OCI-M1 (cell line): ENCODE results near the gene ART5.

Experiments used
- DNase-seq: peaks from one replicate; lab custom pipeline; 2025; lab: John Stamatoyannopoulos, UW

Gene ART5, protein sequence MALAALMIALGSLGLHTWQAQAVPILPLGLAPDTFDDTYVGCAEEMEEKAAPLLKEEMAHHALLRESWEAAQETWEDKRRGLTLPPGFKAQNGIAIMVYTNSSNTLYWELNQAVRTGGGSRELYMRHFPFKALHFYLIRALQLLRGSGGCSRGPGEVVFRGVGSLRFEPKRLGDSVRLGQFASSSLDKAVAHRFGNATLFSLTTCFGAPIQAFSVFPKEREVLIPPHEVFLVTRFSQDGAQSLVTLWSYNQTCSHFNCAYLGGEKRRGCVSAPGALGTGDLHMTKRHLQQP

DNA sequence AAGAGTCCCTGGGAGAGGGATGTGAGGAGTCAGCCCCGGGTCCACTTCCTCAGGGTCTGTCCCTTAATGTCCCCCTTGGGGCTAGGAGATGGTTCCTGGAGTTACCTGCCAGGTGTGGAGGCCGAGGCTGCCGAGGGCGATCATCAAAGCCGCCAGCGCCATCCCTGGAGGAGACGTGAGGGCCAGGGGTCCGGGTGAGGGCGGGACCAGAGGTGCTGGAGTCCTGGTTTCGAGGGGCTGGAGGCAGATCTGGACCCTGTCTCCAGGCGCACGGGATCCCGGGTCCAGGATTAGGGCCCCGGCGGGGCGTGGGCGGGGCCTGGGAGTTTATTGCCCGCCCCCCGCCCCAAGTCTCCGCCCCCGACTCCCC lies at the start of gene ART5:
Gene ART5 (minus strand): TSS at position 292 of the 370 bp plus-strand sequence. CDS start 130 bp downstream, at position 162.
- DNase-seq: no peak

DNA sequence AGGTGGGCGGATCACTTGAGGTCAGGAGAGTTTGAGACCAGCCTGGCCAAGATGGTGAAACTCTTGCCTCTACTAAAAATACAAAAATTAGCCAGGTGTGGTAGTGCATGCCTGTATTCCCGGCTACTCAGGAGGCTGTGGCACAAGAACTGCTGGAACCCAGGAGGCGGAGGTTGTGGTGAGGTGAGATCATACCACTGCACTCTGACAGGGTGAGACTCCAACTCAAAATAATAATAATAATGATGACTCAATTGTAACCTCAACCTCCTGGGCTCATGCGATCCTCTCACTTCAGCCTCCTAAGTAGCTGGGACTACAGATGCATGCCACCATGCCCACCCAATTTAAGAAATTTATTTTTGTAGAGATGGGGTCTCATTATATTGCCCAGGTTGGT lies 45.0 kb upstream of the ART5 start:
- no peak for DNase-seq

DNA sequence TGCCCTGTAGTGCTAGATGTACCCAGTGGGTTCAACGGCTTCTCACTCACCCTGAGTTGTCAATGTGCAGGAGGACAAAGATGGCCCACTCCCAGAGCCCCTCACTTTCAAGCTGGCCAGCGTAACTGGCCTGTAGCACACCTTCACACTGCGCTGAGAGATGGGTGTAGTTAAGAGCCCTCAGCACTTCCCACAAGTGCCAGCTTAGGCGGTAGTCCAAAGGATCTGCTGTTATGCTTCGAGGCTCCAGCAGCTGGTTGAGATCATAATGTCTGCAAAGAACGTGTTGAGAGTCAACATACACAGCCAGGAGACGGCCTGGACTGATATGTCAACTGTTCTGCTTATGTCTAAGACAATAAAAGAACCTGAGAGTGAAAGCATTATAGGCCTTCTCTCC lies 44.1 kb upstream of the ART5 start:
- DNase-seq: no peak

DNA sequence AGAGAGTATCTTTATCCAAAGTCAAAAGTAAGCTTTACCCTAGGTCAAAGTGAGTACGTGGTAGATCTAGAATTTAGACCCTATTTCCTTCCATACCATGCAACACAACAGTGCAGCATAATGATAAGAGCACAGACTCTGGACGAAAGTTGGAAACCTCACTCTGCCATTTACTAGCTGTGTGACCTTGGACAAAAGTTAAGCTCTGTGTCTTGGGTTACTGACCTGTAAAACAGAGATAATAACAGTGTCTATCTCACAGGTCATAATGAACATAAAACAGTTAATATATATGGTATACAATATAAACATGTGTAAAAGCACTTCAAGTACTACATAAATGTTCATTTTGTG lies 43.0 kb upstream of the ART5 start:
- peak; percentile 20 for DNase-seq

DNA sequence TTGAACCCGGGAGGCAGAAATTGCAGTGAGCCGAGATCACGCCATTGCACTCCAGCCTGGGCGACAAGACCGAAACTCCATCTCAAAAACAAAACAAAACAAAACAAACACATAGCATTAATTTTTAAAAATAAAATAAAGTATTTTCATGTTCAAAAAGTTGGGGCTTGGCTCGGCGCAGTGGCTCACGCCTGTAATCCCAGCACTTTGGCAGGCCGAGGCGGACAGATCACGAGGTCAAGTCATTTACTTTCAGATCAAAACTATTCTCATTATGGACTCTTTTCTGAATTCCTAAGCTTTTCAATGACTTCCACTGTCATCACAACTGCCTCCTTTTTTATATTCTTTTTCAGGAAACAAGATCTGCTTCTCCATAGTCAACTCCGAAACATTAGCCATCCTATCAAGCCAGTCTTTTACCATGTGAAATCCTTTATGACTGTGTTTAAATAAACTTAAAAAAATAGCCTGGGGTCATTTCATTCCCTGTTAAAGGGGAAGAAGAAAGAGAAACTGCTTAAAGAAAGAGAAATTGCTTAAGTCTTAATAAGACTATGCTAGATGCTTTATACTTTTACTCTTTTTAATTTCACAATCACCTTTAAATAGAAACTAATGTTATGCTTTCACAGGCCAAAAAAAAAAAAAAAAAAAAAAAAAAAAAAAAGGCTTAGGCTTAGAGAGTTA lies 42.5 kb upstream of the ART5 start:
- no peak for DNase-seq

DNA sequence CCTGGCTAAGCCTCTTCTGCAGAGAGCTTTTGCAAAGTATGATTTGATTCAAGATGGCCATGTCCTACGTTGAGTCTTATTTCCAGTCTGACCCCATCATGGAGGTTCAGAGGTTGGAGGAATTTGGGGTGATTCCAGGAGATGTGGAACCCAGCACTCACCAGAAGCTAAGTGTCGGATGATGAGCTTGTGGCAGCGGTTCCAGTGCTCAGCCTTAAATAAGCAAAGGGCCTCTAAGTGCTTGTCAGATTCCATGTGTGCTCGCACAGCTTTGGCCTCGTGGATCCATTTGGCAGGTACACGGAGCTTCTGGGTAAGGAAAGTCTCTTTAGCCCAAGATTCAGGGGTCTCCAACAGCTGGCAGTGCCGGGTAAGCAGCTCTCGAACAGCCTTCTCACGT lies 41.2 kb upstream of the ART5 start:
- no peak for DNase-seq

DNA sequence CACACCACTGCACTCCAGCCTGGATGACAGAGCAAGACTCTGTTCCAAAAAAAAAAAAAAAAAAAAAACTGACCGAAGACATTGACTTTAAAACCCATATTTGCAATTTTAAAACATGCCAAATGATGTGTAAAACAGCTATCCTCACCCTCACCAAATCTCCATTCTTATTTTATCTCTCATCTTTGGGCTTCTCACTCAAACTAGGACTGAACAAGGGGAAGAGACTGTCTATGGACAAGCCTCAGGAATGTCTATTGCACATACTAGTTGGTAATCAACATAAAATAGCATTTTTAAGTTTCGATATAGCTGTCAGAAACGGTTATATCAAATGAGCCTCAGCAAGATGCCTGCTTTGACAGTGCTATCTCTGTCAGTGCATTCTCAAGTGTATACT lies 37.3 kb upstream of the ART5 start:
- DNase-seq: no peak

DNA sequence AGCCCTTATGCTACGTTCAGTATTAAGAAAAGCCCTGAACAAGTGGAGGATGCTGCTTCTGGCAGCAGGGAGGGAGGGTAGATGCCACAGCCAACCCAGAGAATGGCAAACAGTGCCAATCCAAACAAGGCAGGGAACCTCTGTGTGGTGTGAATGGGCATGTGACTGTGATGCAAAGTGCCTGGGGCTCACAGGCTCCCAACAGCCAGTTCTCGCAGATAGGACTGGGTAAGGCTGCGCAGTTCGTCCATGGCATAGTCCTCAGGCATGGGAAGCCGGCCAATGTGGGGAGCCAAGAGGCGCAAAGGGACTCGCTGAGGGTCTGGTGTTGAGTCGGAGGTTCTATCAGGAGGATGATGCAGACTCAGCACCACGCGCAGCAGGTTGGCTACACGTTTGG lies 34.2 kb upstream of the ART5 start:
- DNase-seq: no peak

DNA sequence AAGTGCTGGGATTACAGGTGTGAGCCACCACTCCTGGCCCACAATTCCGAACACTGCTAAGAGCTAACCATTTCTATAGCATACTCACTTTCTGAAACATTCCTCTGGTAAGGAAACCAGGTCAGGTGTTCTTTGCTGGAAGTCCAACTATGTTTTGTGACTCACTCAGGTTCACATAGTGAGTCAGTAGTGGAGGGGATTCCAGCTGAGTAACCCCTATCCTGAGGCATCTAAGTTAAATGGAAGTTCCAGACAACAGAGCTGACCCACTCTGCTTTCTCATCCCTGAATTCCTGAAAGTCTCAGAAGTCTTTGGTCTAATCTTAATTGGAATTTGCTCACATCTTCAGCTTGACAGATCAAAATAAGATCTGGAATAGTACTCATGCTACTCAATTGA lies 32.4 kb upstream of the ART5 start:
- DNase-seq: no peak

DNA sequence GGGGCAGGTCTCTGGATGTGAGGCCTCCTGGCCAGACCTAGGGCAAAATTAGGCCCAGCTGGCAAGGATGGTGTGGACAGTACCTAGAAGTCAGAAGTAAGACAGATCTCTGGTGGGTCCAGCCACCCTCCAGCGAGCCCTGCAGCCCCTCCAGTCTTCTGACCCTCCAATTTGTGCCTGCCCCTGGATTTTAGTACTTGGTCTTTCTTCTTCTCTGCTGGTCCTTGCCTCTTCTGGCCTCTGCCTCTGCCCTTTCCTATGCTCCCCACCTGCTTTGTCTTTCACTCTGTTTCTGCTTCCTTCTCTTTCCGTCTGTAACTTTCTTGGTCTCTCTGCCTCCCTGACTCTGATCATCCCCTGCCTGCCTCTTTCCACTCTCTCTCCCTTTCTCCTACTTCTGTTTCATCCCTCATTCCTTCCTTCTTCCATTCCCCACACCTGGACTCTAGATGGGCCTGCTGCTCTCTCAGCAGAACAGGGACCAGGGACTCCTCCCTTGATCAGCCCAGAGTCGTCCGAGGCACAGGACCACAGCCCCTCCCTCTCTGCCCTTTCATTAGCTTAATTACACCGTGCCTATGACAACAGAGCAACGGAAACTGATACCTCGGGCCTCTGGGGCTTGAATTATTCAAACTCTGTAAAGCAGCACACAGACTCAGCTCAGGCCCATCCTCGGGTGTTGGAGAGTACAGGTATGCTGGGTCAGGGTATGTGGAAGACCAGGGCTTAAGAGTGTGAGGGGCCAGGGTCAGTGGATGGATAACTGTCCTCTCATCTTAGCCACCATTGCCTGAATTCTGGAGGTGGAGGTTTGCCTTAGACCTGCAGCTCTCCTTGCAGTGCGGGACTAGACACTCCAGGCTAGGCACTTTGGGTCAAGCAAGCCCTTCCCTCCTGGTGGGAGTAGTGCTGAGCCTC lies 29.8 kb upstream of the ART5 start, which contains the start of gene CHRNA10:
Gene CHRNA10 (minus strand): TSS at position 51 of the 921 bp plus-strand sequence. CDS start 72 bp downstream, outside the sequence.
- no peak for DNase-seq

DNA sequence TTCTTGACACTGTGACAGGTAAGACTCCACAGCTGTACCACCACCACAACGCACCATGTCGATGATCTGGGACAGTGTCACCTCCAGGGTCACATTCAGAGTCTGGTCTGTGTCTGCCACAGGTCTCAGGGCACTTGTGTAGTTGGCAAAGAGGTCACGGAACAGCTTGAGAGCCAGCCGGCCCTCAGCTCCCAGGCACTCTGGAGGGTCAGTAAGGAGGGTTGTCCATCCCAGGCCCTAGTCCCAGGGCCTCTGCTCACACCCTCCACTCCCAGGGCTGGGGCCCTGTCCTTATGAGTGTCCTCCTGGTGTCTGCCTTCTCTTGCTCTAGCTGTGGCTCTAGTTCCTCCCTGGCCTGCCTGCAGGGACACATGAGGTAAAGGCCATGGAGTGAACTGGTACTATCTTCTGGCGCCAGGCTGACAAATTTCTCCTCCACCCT lies 28.0 kb upstream of the ART5 start:
- DNase-seq: no peak

DNA sequence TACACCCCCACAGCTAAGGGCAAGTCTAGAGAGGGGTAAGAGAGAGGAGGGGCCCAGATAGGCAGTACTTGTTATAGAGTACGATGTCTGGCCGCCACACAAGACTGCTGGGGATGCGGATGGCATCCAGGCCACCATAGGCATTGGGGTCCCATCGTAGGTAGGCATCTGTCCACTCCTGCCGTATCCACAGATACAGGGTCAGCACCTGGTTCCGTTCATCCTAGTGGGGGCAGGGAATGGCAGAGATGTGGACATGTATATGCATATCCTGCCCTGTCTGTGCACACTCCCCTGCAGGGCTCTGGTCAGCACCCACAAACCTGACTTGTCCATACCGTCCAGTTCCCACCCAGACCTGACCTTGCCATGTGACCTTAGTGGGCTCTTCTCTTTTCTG lies 27.3 kb upstream of the ART5 start:
- DNase-seq: no peak

DNA sequence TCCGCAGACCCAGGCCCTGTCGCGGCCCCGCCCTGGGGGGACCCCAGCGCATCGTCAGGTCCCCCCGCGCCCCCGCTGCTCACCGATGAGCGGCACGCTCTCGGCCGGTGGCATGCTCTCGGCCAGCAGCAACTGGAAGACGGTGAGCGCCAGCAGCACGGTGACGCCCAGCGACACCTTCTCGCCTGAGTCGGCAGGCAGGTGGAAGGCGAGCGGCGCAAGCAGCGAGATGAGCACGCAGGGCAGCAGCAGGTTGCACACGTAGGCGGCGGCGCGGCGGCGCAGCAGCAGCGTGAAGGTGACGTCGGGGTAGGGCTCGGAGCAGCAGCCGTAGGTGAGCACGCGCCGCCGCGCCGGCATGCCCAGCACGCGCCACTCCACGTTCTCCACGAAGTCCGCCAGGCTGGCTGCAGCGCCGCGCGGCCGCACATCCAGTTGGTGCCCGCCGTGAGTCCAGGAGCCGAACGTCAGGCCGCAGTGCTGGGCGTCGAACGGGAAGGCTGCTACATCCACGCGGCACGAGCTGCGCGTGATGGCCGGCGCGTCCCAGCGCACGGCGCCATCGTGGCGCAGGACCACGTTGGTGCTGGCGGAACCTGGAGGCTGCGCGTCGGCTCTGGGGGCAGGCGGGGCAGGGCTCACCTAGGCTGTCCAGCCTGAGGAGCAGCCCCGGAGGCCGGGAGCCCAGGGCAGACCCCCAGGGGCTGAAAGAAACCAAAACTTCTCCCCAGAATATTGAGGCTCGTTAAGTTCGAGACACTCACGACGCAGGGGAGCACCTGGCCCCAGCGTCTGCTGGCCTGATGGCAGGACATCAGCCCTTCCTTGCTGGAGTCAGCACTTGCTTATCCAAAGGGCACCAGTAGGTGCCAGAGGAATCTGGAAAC lies 25.6 kb upstream of the ART5 start:
- DNase-seq: no peak

DNA sequence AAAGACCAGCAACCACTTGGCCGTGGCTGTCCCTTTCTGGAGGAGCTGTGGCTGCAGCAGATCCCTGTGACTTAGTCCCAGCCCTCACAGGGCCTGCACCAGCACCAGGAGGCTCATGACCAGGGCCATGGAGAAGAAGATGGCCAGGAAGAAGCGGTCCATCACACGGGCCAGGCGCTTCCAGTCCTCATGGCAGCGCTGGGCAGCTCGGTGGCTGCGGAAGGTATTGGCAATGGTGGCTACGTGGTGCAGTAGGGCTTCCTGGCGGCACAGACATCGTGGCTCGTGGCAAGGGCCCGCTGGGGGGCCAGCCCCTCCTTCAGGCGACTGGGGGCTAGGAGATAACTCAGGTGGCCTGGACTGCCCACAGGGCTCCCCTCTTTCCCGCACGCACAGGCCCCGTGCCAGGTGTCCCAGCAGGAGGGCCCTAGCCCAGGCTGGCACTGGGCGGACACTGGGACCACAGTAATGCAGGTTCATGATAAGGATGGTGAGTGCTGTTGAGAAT lies 24.3 kb upstream of the ART5 start:
- DNase-seq: no peak

DNA sequence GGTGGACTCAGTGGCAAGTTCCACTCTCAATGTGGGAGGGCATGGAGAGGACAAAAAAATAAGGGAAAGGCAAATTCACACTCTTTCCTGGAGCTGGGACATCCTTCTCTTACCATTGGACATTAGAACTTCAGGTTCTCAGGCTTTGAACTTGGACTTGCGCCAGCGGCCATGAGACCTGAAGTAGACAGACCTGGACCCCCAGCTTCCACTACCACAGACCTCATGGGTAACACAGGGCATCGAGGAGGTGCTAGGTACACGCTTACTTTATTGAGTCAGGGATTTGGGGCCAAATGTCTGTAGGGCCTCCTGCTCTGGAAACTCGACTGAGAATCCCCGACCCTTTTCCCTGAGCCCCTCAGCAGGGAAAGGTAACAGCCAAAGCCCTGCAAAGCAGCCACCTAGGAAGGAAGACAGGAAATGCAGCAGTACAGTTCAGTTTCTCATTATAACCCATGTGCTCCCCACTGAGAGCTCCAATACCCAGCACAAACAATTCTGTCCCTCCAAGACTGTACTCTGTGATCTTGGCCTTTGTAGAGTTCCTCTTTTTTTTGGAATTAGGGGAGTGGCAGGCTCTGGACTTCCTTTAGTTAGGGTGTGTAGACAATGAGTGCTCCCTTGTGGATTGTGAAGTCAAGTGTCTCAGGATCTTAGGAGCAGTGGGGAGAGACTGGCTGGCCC lies 23.7 kb upstream of the ART5 start:
- DNase-seq: peak; percentile 31

DNA sequence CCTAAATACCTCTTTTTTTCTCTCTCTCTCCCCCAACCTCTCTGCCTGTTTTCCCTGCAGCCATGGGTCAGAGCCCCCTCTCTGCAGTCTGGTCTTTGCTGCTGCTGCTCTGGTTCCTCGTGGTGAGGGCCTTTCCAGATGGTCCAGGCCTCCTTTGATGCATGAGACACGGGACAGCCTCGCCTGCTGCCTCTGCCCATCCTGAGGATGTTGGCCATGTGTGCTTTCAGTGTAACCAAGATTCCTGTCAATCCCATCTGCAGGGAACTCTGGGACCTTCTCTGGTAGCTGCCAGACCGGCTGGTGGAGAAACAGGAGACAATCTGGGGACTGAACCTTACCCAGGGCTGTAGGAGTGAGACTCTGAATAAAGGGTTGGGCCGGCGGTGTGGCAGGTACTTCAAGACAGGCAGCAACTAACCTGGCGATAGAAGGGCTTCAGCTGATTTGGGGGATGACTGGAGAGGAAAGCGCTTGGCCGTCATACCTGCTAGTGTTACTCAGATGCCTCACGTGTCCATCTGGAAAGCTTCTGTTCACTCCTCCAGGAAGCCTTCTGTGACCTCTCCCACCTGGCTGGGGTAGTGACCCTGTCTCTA lies 22.3 kb upstream of the ART5 start:
- DNase-seq: no peak

DNA sequence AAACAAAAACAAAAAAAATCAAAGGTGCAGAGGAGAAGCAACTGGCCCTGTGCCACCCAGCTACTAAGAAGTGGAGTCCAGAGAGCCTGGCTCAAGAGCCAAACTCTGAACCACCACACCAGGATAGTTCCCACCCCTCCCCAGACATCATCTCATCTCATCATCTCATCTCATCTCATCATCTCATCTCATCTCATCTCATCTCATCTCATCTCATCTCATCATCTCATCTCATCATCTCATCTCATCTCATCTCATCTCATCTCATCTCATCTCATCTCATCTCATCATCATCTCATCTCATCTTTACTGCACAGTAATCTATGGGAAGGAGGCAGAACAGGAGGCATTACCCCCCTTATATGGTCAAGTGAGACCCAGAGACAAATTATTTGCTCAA lies 21.1 kb upstream of the ART5 start:
- no peak for DNase-seq

DNA sequence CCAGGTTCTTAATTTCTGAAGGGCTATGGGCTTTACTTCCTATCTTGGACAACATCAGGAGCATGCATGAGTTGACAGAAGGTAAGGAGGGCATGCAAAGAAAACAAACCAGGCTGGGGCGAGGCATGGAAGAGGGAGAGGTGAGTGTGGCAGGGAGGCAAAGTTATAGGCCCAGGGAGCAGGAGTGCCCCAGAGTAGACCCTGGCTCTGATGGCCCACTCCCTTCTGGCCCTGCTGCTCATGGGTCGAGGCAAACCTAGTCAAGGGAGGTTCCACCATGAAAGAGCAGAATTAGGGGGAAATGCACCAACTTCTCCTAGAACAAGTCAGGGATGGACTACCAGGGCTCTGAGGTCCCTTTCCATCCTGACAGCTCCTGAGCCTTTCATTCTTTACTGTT lies 19.2 kb upstream of the ART5 start:
- DNase-seq: no peak

DNA sequence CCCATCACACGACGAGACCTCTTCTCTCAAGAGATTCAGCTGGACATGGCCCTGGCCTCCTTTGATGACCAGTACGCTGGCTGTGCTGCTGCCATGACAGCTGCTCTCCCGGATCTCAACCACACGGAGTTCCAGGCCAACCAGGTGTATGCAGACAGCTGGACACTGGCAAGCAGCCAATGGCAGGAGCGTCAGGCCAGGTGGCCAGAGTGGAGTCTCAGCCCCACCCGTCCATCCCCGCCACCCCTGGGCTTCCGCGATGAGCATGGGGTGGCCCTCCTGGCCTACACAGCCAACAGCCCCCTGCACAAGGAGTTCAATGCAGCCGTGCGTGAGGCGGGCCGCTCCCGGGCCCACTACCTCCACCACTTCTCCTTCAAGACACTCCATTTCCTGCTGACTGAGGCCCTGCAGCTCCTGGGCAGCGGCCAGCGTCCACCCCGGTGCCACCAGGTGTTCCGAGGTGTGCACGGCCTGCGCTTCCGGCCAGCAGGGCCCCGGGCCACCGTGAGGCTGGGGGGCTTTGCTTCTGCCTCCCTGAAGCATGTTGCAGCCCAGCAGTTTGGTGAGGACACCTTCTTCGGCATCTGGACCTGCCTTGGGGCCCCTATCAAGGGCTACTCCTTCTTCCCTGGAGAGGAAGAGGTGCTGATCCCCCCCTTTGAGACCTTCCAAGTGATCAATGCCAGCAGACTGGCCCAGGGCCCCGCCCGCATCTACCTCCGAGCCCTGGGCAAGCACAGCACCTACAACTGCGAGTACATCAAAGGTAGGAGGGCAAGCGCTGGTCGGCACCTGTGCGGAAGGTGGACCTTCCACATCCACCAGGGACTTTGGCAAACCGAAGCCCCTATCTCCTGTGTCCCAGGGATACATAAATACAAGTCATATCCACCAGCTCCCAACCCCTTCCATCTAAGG lies 18.1 kb upstream of the ART5 start:
- no peak for DNase-seq
